WTC11 (cell line): ENCODE data around the gene SLC44A1.

Experiments used
- CREB1 ChIP-seq: sonication (generic); formaldehyde crosslinking; IDR thresholded peaks from 2 replicates; pipeline ENCODE4 v1.8.0; 2023; ENCODE audit warnings: mild to moderate bottlenecking, missing genetic modification reagents
- CTCF ChIP-seq: fragments of 200-600 bp; IDR thresholded peaks from 2 replicates; pipeline ENCODE4 v1.8.0; 2022; ENCODE audit warnings: antibody characterized with exemption

DNA sequence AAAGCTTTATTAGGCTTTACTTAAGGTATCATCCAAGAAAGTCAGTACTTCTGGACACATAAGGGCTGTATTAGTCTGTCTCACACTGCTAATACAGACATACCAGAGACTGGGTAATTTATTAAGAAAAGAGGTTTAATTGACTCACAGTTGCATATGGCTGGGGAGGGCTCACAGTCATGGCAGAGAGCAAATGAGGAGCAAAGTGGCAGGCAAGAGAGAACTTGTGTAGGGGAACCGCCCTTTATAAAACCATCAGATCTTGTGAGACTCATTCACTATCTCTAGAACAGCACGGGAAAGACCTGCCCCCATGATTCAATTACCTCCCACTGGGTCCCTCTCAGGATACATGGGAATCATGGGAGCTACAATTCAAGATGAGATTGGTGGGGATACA lies 49.2 kb upstream of the SLC44A1 start:
- TF ChIP-seq CREB1 (CRISPR knock-in tag) (no peak), CTCF (no peak)
